Coronary artery (tissue), 2 donors: ENCODE data around the gene MRPL37.
"Not testable (repeated sequence)": the region's sequence is repeated elsewhere in the genome, so short reads cannot be mapped to it uniquely, and the experiment has no call there.

Experiments
- DNase-seq: peaks from one replicate; pipeline ENCODE4 v3.0.0-alpha.2; 2017; ENCODE audit warnings: low spot score
- H3K27ac ChIP-seq, 2 donors: fragments of 200-600 bp; sonication (generic); one replicate each; pipeline ENCODE4 v1.5.1; 2016 to 2019
- H3K4me3 ChIP-seq: fragments of 200-600 bp; sonication (generic); 2 replicates; pipeline ENCODE4 v1.5.1; 2016; ENCODE audit warnings: mild to moderate bottlenecking, moderate library complexity
- TF ChIP-seq, protein P1 (sequence below): fragments of 200-600 bp; sonication (generic); IDR thresholded peaks from one replicate; pipeline ENCODE4 v1.5.1; 2019; ENCODE audit warnings: antibody characterized with exemption

Gene MRPL37

GRCh38 chr1:54200519-54200997 lies 591 bp downstream of the MRPL37 start:
- Histone ChIP-seq H3K27ac (peak overlapping the region; percentile 71 to 74), H3K4me3 (peak overlapping the region; percentile 85)
- no peak for DNase-seq
- TF ChIP-seq, protein P1, sequence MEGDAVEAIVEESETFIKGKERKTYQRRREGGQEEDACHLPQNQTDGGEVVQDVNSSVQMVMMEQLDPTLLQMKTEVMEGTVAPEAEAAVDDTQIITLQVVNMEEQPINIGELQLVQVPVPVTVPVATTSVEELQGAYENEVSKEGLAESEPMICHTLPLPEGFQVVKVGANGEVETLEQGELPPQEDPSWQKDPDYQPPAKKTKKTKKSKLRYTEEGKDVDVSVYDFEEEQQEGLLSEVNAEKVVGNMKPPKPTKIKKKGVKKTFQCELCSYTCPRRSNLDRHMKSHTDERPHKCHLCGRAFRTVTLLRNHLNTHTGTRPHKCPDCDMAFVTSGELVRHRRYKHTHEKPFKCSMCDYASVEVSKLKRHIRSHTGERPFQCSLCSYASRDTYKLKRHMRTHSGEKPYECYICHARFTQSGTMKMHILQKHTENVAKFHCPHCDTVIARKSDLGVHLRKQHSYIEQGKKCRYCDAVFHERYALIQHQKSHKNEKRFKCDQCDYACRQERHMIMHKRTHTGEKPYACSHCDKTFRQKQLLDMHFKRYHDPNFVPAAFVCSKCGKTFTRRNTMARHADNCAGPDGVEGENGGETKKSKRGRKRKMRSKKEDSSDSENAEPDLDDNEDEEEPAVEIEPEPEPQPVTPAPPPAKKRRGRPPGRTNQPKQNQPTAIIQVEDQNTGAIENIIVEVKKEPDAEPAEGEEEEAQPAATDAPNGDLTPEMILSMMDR: no peak

DNA sequence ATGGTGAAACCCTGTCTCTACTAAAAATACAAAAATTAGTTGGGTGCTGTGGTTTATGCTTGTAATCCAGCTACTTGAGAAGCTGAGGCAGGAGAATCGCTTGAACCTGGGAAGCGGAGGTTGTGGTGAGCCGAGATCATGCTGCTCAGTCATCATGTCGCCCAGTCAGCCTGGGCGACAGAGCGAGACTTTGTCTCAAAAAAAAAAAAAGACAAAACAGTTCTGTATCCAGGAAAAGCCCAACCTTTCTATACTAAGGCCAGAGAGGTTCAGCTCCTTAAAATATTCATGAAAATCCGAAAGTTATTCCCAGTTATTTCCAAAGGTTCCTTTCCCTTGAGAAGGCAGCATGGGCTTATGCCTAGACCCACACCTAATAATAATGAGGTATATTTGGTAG lies 4.2 kb downstream of the MRPL37 start:
- Histone ChIP-seq H3K4me3 (no peak overlapping the region), H3K27ac (no peak overlapping the region)
- no peak for DNase-seq
- TF ChIP-seq, protein P1: no peak

- no peak overlapping the region for H3K4me3 ChIP-seq
- TF ChIP-seq, protein P1: no peak
- DNase-seq: no peak
Observed at GRCh38 chr1:54207287-54207686, 7.3 kb downstream of the MRPL37 start.

DNA sequence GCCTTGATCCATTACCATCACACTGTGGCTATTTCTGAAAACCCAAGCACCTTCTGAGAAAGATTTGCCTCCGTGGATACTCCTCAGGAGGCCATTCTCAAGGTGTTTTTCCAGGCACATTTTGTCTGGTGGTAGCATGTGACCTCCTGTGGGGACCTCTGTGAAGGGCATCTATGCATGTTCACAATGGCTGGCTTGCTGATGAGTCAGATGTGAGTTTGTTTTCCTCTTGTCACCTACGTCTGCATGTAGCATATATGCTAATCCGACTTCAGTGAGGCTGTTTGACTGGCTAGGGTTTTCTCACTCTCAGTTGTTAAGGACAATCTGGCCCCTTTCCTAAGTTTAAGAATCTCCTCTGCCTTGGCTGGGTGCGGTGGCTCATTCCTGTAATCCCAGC lies 7.9 kb downstream of the MRPL37 start:
- not testable (repeated sequence) for H3K27ac ChIP-seq, H3K4me3 ChIP-seq, DNase-seq

More at GRCh38 chr1:54207287-54207686, 7.3 kb downstream of the MRPL37 start:
- H3K27ac ChIP-seq: no peak overlapping the region

DNA sequence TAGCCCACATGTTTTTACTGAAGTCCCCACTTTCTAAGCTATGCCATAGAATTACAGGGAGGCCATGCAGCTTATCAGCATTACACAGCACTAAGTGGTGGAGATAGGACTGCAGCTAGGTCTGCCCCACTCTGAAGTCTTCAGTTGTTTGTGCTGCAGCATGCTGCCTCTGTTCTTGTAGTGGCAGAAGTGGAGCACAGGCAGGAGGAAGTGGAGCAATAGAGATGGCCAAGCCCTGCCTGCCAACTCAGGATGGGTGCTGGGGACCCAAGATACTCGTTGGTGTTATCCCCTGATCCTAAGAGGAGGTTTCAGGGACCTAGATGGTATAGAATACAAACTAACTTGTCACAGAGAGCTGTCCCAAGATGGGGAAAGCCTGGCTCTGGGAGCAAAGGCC lies 12.9 kb downstream of the MRPL37 start:
- TF ChIP-seq, protein P1: no peak
- Histone ChIP-seq H3K27ac (no peak overlapping the region), H3K4me3 (no peak overlapping the region)
- no peak for DNase-seq

DNA sequence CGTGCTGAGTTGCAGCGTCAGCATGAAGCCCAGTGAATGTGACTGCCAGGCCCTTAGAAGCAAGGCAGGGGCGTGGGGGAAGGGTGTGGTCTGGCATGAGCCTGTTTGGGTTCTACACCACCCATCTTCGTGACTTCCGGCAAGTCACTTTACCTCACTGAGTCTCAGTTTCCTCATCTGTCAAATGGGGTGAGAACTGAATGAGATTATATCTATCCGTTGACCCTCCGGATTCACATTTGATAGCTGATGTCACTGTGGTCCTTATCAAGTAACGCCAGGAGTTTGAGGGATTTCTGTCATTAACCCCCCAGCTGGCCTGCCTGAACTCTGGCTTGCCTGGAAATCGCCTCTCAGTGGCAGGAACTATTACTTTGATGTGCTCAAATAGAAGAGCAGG lies 15.6 kb downstream of the MRPL37 start:
- no peak for DNase-seq
- Histone ChIP-seq H3K4me3 (no peak overlapping the region), H3K27ac (no peak overlapping the region)
- TF ChIP-seq, protein P1: no peak

GRCh38 chr1:54218883-54219687 lies 19.1 kb downstream of the MRPL37 start:
- DNase-seq: no peak

More at GRCh38 chr1:54218883-54219687, 19.1 kb downstream of the MRPL37 start:
- no peak overlapping the region for H3K4me3 ChIP-seq
- H3K27ac ChIP-seq: peak overlapping the region; percentile 61 to 74
- TF ChIP-seq, protein P1: no peak
